Stimulated activated naive CD8-positive, alpha-beta T cell treated with anti-CD3 and anti-CD28 coated beads, Interleukin-15, amount 100 ng/mL, for 72 hours (primary cell): Measurements from ENCODE around the gene ZNF526.

Source experiments
- ATAC-seq: fragments of 150-1000 bp; cut with Tn5 transposase; 2 replicates; pipeline ENCODE4 v1.10.0; 2021; ENCODE audit warnings: mild to moderate bottlenecking, moderate library complexity
- DNase-seq, 2 donors: peaks; one replicate each; pipeline ENCODE4 v3.0.0; 2021 to 2022
- H3K27ac Mint-ChIP-seq, 2 donors: one replicate each; pipeline ENCODE4 v1.8.0; 2022; ENCODE audit warnings: mild to moderate bottlenecking in 2 of 2, mixed read lengths in 2 of 2, moderate library complexity in 2 of 2
- H3K27me3 Mint-ChIP-seq: one replicate; pipeline ENCODE4 v1.8.0; 2022; ENCODE audit warnings: mixed read lengths
- H3K4me1 Mint-ChIP-seq: one replicate; pipeline ENCODE4 v1.8.0; 2022; ENCODE audit warnings: mild to moderate bottlenecking, mixed read lengths
- H3K4me3 Mint-ChIP-seq, 2 donors: one replicate each; pipeline ENCODE4 v1.8.0; 2022; ENCODE audit warnings: mild to moderate bottlenecking in 2 of 2, mixed read lengths in 2 of 2, moderate library complexity in 1 of 2
- H3K9me3 Mint-ChIP-seq, 2 donors: one replicate each; pipeline ENCODE4 v1.8.0; 2022; ENCODE audit warnings: mixed read lengths in 2 of 2

ZNF526 gene

DNA sequence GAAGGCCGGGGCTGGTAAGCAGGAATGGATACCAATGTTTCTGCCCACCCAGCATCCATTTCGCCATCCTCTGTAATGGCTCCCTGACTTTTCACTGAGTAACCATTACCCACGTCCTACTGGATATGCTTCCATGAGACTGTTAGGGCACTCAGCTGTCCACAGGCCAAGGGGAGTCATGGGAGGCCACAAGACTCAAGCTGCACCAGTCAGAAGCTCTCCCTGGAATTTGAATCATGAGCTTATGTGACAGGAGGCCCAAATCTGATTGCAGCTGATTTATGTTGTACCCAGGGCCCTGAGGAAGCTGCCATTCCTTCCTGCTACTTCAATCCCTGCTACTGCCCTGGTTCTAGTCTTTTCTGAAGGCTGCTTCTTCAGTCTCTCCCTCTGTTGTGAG, 31.0 kb upstream of the ZNF526 start:
- peaks cover 36% of the 10 kb centered on the region for H3K4me1 Mint-ChIP-seq
- H3K27me3 Mint-ChIP-seq, result no peaks in the 10 kb centered on the region
- DNase-seq, result no peak
- peaks cover 0 to 10% of the 10 kb centered on the region in 2 donors for H3K9me3 Mint-ChIP-seq
- no peak overlapping the region for H3K27ac Mint-ChIP-seq
- no peak for ATAC-seq
- H3K4me3 Mint-ChIP-seq, result no peak overlapping the region

DNA sequence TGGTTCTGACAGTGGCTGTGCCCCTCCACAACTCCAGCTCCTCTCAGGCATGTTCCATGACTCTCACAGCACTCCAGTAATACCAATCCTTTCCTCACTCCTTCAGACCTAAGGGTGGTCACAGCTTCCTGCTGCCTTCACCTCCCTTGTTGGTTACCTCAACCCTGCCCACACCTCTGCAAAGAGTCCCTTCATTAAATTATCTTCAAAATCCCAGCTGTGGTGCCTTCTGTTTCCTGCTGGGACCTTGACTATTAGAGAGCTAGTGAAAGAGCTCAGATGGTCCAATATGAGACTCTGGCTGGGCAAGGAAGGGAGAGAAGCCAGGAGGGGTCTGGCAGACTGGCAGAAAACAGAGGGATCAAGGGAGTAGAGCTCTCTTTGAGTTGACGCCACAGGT, 28.8 kb upstream of the ZNF526 start:
- peaks cover 0 to 14% of the 10 kb centered on the region in 2 donors for H3K9me3 Mint-ChIP-seq
- no peak for DNase-seq
- no peak overlapping the region for H3K27ac Mint-ChIP-seq
- ATAC-seq, result peak; percentile 40
- no peaks in the 10 kb centered on the region for H3K27me3 Mint-ChIP-seq
- peak overlapping the region in 1 of 2 donors; percentile 4 for H3K4me3 Mint-ChIP-seq
- peaks cover 29% of the 10 kb centered on the region for H3K4me1 Mint-ChIP-seq

DNA sequence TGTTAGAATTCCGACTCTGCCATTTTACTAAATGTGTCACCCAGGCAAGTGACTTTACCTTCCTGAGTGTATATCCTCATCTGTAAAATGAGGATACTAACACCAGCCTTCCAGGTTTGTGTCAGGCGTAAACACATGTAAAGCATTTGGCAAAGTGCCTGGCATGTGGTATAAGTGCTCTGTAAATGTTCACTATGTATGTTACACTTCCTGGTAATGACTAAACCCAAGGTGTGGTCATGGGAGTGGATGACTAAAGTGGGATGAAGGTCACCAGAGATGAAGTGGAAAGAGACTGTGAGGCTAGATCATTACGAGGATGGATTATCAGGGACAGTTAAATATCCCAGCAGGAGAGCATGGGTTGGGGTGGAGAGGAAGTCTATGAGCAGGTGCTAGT, 28.3 kb upstream of the ZNF526 start:
- no peaks in the 10 kb centered on the region for H3K27me3 Mint-ChIP-seq
- no peak overlapping the region for H3K4me3 Mint-ChIP-seq
- ATAC-seq (peak; percentile 84), DNase-seq (no peak)
- H3K27ac Mint-ChIP-seq, result peak overlapping the region in 1 of 2 donors; percentile 2
- peaks cover 0 to 14% of the 10 kb centered on the region in 2 donors for H3K9me3 Mint-ChIP-seq
- H3K4me1 Mint-ChIP-seq, result peaks cover 35% of the 10 kb centered on the region

- Mint-ChIP-seq H3K4me3 (no peak overlapping the region), H3K4me1 (peaks cover 47% of the 10 kb centered on the region), H3K27me3 (no peaks in the 10 kb centered on the region), H3K9me3 (peaks cover 0 to 14% of the 10 kb centered on the region in 2 donors), H3K27ac (no peak overlapping the region)
- ATAC-seq, result no peak
- no peak for DNase-seq
These were observed 26.8 kb upstream of the ZNF526 start for GRCh38 chr19:42193294-42193693.

DNA sequence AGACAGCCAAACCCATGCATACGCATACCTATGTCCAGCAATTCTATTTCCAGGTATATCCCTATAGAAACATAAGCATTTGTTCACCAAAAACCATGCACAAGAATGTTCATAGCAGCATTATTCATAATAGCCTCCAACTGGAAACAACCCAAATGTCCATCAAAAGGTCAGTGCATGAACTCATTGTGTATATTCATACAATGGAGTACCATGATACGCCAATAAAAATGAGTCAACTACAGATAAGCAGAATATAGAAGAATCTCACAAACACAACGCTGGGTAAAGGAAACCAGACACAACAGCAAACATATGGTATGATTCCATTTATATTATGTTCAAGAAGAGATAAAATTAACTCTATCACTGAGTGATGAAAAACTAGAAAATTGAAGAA, 26.4 kb upstream of the ZNF526 start:
- peak overlapping the region in 1 of 2 donors; percentile 4 for H3K27ac Mint-ChIP-seq
- H3K4me1 Mint-ChIP-seq, result peaks cover 51% of the 10 kb centered on the region

GRCh38 chr19:42196011-42197001, 23.8 kb upstream of the ZNF526 start:
- no peak for ATAC-seq
- no peak for DNase-seq
- Mint-ChIP-seq H3K27ac (no peak overlapping the region), H3K9me3 (peaks cover 0 to 14% of the 10 kb centered on the region in 2 donors), H3K4me1 (peaks cover 72% of the 10 kb centered on the region), H3K27me3 (no peaks in the 10 kb centered on the region), H3K4me3 (no peak overlapping the region)

More for the DNA sequence above, 26.4 kb upstream of the ZNF526 start:
- Mint-ChIP-seq H3K4me3 (no peak overlapping the region), H3K9me3 (peaks cover 0 to 14% of the 10 kb centered on the region in 2 donors), H3K27me3 (no peaks in the 10 kb centered on the region)
- no peak for DNase-seq
- no peak for ATAC-seq

DNA sequence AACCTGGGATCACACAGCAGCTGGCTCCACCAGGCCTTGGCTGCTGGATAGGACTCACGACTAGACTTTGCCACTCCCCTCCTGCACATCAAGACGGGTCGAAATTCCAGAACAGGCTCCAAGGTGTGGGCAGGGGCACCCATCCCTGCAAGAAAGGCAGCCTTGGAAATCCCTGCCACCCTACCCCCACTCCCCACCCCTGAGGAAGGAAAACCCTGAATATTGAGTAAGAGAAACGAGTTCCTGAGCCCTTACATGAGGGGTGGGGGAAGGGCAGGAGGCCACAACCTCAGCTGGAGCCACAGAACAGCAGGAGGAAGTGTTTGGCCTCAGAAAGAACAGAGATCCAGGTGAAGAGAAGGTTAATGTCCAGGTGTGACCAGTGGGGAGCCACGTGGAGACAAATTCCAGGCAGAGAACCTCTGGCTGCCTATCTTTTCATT, 22.7 kb upstream of the ZNF526 start:
- DNase-seq (no peak), ATAC-seq (no peak)
- Mint-ChIP-seq H3K4me3 (peak overlapping the region in 1 of 2 donors; percentile 5), H3K9me3 (peaks cover 0 to 14% of the 10 kb centered on the region in 2 donors), H3K27ac (no peak overlapping the region), H3K4me1 (peaks cover 72% of the 10 kb centered on the region), H3K27me3 (no peaks in the 10 kb centered on the region)

DNA sequence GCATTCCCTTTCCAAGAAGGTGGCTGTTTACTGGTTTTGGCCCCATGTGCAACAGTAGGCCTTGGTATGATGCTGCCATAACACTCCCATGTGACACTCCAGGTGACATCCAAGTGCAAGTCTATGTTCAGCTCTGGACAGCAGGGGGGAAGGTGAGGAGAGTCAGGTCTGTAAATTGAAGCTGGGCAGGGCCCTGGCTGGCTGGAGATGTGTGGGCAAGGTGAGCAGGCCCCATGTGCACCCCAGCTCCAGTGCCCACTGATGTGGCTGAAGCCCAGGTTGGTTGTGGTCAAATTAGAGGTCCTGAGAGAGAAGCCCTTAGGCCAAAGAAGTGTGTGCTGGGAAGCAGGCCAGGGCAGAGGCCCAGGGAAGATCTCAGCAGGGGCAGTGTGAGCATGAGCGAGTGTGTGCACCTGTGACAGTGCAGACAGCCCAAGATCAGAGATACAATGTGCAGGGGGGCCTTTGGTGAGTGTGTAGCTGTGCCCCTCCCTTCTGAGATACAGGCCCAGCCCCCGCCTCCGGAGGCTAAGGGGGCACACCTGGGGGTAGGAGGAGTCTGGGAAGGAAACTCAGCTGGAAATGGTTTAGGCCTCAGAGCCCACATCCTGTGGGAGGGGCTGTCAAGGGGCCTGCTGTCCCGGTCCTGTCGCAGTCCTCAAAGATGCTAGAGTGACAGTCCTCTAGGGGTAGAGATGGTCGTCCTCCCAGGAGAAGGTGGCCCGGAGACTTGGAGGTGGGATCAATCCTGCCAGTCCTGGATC, 21.3 kb upstream of the ZNF526 start:
- Mint-ChIP-seq H3K27me3 (no peaks in the 10 kb centered on the region), H3K27ac (peak overlapping the region; percentile 63 to 72), H3K4me3 (peak overlapping the region; percentile 79 to 83), H3K4me1 (peaks cover 85% of the 10 kb centered on the region), H3K9me3 (peaks cover 0 to 6% of the 10 kb centered on the region in 2 donors)
- DNase-seq (peak; percentile 60 to 79), ATAC-seq (peak; percentile 75)

GRCh38 chr19:42199440-42200115, 20.5 kb upstream of the ZNF526 start:
- Mint-ChIP-seq H3K27me3 (no peaks in the 10 kb centered on the region), H3K4me3 (peak overlapping the region; percentile 79 to 83), H3K27ac (peak overlapping the region; percentile 63 to 72), H3K4me1 (peaks cover 87% of the 10 kb centered on the region), H3K9me3 (no peaks in the 10 kb centered on the region)
- peak; percentile 68 to 88 for DNase-seq
- peak; percentile 84 for ATAC-seq

- Mint-ChIP-seq H3K4me1 (peaks cover 91% of the 10 kb centered on the region), H3K27ac (peak overlapping the region; percentile 63 to 72), H3K9me3 (no peaks in the 10 kb centered on the region), H3K27me3 (no peaks in the 10 kb centered on the region), H3K4me3 (peak overlapping the region; percentile 79 to 83)
- ATAC-seq (no peak), DNase-seq (no peak)
These were observed 19.9 kb upstream of the ZNF526 start for GRCh38 chr19:42200116-42200715.

DNA sequence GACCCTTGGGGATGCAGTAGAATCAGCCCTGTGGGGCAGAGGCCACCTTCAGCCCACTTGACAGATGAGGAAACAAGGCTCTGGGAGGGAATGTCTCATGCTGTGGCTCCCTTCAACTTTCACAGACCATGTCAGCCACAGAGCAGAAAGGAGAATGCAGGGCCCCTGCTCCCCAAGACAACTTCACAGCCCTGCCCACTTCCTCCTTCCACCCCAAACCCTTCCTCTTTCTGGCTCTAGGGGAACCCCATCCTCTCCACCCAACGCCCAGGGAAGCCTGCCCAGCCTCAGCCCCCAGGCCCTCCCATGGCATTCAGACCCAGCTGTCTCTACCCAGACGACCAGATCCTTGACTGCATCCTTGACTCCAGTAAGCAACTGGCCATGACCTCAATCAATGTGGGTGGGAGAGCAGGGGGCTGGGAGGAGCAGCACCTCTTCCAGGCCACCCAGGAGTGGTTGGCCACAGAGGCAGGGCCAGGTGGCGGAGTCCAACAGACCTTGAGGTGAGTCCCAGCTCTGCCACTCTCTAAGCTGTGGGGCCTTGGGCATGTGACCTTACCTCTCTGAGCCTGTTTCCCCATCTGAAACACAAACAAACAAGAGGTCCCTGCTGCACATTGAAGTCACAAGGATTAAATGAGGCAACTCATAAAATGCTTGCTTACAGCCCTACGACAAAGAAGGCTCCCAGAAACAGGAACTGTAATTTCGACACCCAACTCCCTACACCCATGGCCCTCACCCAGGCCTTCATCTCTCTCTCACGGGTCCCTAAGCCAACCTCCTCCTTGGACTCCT, 18.4 kb upstream of the ZNF526 start:
- ATAC-seq (peak; percentile 67), DNase-seq (peak in 1 of 2 donors; percentile 72)
- Mint-ChIP-seq H3K4me3 (peak overlapping the region; percentile 66 to 79), H3K27me3 (no peaks in the 10 kb centered on the region), H3K27ac (peak overlapping the region; percentile 94 to 96), H3K9me3 (no peaks in the 10 kb centered on the region), H3K4me1 (peaks cover 88% of the 10 kb centered on the region)

- Mint-ChIP-seq H3K27ac (peak overlapping the region; percentile 54 to 96), H3K4me1 (peaks cover 88% of the 10 kb centered on the region), H3K4me3 (peak overlapping the region; percentile 66 to 79), H3K27me3 (no peaks in the 10 kb centered on the region), H3K9me3 (no peaks in the 10 kb centered on the region)
- ATAC-seq (no peak), DNase-seq (no peak)
These were observed 17.7 kb upstream of the ZNF526 start for GRCh38 chr19:42202290-42202880.

GRCh38 chr19:42203700-42204099, 16.4 kb upstream of the ZNF526 start:
- no peak for DNase-seq
- Mint-ChIP-seq H3K4me3 (no peak overlapping the region), H3K27me3 (no peaks in the 10 kb centered on the region), H3K4me1 (peaks cover 90% of the 10 kb centered on the region), H3K27ac (peak overlapping the region in 1 of 2 donors; percentile 57), H3K9me3 (no peaks in the 10 kb centered on the region)
- ATAC-seq, result no peak

GRCh38 chr19:42204664-42205063, 15.4 kb upstream of the ZNF526 start:
- H3K4me1 Mint-ChIP-seq, result peaks cover 81% of the 10 kb centered on the region
- H3K4me3 Mint-ChIP-seq, result no peak overlapping the region
- no peaks in the 10 kb centered on the region for H3K9me3 Mint-ChIP-seq
- H3K27ac Mint-ChIP-seq, result no peak overlapping the region
- DNase-seq, result no peak
- no peak for ATAC-seq
- no peaks in the 10 kb centered on the region for H3K27me3 Mint-ChIP-seq
